ENCODE data around the gene DISC1.

Gene DISC1

GRCh38 chr1:231828182-231828920 lies 201.8 kb downstream of the DISC1 start:
- no peak for DNase-seq

GRCh38 chr1:231829332-231829731 lies 202.7 kb downstream of the DISC1 start:
- no peak for DNase-seq

DNA sequence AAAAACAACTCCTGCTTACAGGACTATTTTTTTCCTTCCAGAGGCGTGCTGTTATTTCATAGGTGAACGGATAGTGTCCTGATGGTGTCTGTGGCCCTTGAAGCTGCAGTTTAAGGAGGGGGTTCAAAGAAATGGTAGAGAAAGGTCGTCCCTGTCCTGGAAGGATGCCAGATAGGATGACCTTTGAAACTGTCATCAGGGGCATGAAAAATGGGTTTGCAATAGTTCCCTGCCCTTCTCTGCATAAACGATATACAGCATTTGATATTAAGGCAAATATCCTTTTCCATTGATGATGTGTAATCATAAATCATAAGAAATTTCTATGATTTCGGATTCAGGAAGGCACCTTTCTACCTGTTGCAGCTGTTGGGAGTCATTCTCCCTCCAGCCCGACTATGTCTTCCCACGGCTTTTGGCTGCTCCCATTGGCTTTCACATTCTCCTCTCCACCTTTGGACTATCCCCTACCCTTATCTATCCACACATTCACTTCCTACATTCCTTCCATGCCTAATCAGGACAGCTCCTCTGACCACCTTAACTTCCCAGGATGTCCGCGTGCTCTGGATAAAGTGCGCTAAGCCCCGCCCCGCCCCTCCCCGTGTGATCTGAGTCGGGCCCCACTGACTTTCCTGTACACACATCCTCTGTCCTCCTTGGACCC lies 209.8 kb downstream of the DISC1 start:
- DNase-seq = no peak

GRCh38 chr1:231838521-231838920 lies 211.9 kb downstream of the DISC1 start:
- no peak for DNase-seq

- no peak for DNase-seq
Observed at GRCh38 chr1:231839999-231840398, 213.4 kb downstream of the DISC1 start.

GRCh38 chr1:231841616-231842344 lies 215.2 kb downstream of the DISC1 start:
- no peak for DNase-seq

DNA sequence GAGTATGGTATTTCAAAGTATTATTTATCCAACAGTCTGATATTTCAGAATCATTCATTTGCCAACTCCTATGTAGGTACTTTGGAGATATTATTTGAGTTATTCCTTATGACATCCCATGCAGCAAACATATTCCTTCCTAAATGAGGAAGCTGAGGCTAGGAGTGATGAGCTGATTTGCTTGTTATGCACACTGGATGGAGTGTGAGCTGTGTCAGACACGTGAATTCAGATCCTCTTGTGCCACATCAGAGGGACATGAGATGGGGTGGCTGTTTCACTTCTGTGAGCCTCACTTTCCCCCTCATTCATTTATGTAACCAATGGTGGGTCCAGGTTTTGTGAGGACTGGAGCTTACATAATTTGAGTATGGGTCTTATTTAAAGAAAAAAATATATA lies 215.9 kb downstream of the DISC1 start:
- DNase-seq = no peak

DNA sequence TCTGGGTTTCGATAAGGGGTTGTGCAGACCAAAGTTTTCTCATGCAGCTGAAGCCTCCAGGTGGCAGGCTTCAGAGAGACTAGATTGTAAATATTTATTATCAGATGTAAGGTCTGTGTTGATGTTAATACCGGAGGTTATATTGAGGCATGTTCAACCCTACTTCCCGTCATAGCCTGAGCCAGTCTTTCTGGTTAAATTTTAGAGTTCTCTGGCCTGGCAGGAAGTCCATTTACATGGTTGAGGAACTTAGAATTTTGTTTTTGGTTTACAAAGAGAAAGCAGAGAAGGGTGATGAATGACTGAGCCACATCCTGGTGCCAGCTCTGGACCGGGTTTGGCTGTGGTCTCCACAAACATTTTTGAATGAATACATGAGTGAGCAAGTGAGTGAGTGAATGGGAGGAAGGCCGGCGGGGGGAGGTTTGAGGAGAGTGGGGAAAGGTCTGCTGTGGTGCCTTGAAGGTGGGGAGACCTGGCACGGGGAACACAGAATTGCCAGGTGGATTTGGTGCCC lies 218.5 kb downstream of the DISC1 start:
- no peak for DNase-seq

DNA sequence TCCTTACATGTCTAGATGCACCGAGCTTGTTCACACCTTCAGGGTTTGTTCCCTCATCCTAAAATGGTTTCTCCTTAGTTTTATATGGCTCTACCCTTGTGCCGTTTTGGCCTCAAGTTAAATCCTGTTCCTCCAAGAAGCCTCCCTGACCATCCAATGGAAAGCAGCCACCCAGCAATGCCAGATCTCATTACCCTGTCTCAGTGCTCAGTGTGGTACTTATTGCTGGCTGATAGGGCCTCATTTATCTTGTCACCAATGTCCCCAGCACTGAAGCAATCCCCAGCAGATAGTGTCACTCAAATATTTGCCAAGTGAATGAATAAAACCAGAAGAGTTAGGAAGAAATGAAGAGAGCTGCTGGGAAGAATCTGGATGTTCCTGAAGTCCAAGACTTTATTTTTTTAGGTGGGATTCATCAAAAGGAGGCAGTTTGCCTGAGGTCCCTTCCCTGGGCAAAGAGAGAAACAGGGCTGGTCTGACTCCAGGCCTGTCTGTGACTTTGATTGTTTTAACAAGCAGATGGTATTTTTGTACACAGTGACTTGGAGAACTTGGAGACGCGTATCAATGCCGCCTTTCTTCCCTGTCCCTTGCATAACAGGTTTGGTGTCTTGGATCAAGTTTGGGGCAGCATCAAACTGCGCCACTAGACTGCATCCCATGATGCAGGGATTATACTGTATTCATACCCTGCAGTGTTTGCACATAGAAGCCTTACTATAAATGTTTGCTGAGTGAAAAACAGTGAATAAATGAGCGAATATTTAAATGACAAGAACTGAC lies 221.2 kb downstream of the DISC1 start:
- no peak for DNase-seq

DNA sequence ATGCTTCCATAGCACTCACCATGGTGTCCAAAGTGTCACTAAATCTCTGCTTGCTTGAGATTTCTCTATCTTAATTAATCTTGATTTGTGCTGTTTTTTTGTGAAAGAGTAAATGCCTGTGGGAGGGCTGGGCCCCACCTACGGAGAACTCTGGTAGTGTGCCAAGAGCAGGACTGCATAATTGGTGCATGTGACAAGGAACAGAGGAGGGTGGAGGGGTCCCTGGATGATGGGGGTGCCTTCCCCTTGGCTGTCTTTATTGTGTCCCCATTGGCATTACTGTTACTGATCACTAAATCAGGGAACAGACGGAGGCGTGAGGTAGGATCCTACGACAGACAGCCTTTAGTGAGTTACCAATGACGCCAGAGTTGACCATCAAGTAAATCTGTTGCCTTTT lies 223.4 kb downstream of the DISC1 start:
- DNase-seq = no peak

DNA sequence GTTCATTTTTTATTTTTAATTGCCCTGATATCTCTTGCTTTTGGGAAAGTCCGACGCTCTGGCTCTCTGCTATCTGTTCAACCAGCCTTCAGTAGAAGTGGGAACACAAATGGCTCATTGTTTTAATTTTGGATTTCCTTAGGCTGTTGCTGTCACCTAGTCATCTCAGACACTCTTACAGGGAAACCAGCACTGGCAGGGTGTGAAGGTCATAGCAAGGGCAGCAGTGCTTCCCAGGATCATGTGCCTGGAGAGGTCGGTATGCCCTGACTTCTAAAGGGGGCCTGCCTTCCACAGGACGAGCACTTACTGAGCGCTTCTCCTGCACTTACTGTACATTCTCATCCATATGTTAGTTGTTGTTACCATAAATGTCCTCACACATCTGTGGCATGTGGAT lies 224.2 kb downstream of the DISC1 start:
- no peak for DNase-seq

DNA sequence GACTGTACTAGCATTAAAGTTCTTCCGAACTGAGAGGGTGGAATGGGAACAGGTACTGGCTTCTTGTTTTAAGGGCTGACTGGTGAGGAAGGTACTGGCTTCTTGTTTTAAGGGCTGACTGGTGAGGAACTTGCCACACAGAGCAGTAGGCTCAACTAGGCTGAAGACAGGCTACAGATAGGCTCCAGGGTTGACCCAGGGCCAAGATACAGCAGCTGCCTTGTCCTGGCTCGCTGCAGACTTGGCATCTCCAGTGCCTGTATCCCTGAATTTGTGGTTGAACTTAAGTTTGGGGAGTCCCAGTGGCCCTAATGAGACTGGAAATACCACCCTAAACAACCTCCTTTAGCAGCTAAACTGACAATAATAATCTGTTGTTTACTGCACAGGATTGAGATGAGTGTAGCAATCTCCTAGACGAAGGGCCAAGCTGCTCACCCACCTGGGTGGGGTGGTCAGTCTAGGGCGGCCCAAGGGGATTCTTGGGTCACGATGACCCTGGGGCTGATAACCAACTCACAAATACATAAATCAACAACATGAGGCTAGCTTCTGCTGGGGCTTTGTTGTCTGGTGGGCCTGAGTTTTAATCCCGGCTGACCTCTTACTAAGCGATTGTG lies 227.1 kb downstream of the DISC1 start:
- DNase-seq = no peak

GRCh38 chr1:231855361-231855760 lies 228.8 kb downstream of the DISC1 start:
- no peak for DNase-seq

GRCh38 chr1:231855926-231856325 lies 229.3 kb downstream of the DISC1 start:
- no peak for DNase-seq

GRCh38 chr1:231856426-231856825 lies 229.8 kb downstream of the DISC1 start:
- DNase-seq = no peak

- DNase-seq = no peak
Observed at GRCh38 chr1:231856894-231857293, 230.3 kb downstream of the DISC1 start.

- DNase-seq = no peak
Observed at GRCh38 chr1:231857609-231858135, 231.1 kb downstream of the DISC1 start.

GRCh38 chr1:231860221-231861088 lies 233.9 kb downstream of the DISC1 start:
- no peak for DNase-seq

- DNase-seq = no peak
Observed at GRCh38 chr1:231861541-231862481, 235.2 kb downstream of the DISC1 start.

GRCh38 chr1:231862611-231863010 lies 236.0 kb downstream of the DISC1 start:
- DNase-seq = no peak
